GM18520 (cell line): Measurements from ENCODE around the gene PLEKHM2.
"Not testable (repeated sequence)": the region's sequence is repeated elsewhere in the genome, so short reads cannot be mapped to it uniquely, and the experiment has no call there.

Experiments used
- ATAC-seq: cut with Tn5 transposase; IDR thresholded peaks from one replicate; pipeline ENCODE4 v1.9.1; 2021; ENCODE audit not compliant: unreplicated experiment

The PLEKHM2 gene, protein sequence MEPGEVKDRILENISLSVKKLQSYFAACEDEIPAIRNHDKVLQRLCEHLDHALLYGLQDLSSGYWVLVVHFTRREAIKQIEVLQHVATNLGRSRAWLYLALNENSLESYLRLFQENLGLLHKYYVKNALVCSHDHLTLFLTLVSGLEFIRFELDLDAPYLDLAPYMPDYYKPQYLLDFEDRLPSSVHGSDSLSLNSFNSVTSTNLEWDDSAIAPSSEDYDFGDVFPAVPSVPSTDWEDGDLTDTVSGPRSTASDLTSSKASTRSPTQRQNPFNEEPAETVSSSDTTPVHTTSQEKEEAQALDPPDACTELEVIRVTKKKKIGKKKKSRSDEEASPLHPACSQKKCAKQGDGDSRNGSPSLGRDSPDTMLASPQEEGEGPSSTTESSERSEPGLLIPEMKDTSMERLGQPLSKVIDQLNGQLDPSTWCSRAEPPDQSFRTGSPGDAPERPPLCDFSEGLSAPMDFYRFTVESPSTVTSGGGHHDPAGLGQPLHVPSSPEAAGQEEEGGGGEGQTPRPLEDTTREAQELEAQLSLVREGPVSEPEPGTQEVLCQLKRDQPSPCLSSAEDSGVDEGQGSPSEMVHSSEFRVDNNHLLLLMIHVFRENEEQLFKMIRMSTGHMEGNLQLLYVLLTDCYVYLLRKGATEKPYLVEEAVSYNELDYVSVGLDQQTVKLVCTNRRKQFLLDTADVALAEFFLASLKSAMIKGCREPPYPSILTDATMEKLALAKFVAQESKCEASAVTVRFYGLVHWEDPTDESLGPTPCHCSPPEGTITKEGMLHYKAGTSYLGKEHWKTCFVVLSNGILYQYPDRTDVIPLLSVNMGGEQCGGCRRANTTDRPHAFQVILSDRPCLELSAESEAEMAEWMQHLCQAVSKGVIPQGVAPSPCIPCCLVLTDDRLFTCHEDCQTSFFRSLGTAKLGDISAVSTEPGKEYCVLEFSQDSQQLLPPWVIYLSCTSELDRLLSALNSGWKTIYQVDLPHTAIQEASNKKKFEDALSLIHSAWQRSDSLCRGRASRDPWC

DNA sequence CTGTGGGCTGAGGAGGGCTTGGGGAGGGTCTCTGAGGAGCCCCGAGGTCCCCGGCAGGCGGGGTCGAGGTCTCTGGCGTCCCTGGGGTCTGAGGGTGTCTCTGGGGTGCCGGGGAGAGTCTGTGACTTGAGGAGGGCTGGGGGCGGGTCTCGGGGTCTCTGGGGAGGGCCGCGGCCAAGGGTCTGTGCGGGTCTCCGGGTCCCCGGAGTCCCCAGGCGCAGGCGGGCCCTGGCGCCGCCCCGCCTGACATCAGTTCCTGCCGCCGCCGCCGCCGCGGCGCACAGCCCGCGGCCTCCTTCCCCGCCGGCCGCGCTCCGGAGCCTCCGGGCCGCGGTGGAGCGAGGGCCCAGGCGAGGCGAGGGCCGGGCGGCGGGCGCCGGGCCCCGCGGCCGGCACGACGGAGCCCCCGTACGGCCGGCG is at the start of gene PLEKHM2:
Gene PLEKHM2, plus strand, starts transcription at position 279 of the 420 bp plus-strand sequence. CDS start 239 bp downstream, outside the sequence.
- no peak for ATAC-seq

DNA sequence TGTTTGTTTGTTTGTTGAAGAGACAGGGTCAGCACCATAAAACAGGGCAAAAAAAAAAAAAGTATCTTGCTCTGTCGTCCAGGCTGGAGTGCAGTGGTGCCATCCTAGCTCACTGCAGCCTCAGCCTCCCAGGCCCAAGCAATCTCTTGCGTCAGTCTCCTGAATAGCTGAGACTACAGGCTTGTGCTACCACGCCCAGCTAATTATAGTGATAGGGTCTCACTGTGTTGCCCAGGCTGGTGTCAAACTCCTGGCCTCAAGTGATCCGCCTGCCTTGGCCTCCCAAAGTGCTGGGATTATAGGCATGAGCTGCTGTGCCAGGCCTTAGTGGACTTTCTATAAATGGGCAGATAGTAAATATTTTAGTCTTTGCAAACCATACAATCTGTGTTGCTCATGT is 47.7 kb upstream of the PLEKHM2 start:
- no peak for ATAC-seq

DNA sequence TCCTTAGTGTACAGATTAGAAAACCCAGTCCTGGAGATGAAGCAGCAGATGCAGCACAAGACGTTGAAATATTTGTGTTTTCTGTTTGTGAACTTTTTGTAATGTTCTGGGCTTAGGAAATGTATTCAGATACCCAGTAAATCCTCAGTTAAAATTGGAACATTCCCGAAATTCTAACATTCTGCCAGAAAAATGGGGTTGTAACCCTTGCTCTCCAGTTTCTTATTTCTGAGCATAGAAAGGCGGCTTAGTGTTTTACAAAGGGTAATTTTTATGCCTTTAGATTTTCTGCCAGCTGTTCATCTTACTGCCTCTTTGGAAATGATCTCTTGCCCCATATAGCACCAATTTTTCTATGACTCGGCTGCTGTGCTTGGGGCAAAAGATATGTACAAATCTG is 46.3 kb upstream of the PLEKHM2 start:
- ATAC-seq, result no peak

DNA sequence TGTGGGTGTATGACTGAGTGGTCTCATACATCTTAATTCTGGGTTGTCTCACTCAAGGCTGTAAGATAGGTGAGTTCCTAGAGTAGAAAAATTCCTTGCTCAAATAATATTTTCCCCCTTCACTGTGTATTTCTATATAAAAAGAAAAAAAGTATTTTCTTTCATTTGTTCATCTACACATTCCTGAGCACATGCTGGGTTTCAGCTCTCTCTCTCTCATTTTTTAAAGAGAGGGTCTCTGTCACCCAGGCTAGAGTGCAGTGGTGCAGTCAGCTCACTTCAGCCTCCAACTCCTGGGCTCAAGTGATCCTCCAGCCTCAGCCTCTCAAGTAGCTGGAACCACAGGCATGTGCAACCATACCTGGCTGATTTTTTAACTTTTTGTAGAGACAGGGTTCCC is 44.9 kb upstream of the PLEKHM2 start:
- no peak for ATAC-seq

DNA sequence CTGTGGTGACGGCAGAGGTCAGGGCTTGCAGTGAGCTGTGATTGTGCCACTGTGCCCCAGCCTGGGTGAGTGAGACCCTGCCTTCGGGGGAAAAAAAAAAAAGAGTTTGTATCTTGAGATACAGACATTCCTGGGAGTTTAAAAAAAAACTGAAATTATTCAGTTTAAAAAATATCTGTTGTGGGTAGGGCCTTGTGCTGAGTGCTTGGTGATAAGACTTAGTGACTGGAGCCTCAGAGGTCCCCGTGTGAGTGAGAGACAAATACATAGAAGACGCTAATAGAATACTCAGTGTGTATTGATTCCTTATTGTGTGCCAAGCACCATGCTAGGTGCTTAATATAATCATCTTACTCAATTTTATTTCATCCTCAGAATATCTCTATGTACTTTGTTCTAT is 44.2 kb upstream of the PLEKHM2 start:
- no peak for ATAC-seq

DNA sequence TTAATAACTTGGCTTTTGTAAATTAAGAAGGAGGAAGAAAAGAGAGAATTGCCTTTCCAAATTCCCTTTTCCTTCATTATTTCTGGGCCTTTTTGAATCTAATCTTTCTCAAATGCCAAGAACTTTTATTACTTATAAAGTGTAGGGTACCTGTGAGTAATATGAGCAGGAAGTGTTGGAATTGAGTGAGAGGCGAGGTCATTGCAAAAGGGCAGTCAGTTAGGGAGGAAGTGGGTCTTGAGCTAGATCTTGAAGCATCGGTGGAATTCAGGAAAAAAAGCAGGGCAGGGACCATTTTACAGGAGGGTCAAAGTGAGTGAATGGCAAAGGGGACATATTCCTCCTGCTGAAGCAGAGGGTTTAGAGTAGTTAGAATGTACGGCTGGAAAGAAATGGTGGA is 43.5 kb upstream of the PLEKHM2 start:
- ATAC-seq, result no peak

DNA sequence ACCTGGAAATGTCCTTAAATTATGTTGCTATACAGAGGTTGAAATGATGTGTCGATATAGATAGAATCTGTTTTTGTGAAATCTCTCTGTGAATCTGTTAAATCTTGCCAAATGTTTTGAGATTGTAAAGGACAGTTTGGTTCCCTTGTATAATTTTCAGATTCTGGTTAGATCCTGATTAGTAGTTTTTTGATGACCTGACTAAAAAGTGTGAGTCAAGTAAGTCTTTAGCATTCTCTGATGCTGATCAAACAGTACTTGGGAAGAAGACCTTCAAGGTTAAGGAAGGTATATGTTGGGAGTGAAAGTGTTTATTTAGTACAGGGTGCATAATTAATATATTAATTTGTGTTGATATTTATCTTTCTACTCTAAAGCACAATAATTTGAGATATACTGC is 34.2 kb upstream of the PLEKHM2 start:
- no peak for ATAC-seq

DNA sequence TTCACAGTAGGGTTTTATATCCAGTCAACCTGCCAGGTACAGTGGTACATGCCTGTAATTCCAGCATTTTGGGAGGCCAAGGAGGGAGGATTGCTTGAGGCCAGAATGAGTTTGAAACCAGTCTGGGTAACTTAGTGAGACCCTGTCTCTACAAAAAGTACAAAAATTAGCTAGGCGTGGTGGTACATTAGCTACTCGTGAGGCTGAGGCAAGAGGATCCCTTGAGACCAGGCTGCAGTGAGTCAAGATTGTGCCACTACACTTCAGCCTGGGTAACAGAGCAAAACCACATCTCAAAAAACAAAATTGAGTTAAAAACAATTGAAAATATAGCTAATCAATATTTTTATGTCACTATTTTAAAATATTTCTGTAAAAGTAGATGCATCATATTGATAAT is 33.7 kb upstream of the PLEKHM2 start:
- ATAC-seq, result no peak

DNA sequence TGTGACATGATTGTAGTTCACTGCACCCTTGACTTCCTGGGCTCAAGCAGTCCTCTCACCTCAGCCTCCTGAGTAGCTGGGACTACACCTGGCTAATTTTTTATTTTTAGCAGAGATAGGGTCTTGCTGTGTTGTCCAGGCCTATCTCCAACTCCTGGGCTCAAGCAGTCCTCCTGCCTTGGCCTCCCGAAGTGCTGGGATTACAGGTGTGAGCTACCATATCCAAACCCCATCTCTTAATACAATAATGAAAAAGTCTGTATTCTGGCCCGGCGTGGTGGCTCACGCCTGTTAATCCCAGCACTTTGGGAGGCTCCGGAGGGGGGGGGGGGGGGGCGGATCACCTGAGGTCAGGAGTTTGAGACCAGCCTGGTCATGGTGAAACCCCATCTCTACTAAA is 32.0 kb upstream of the PLEKHM2 start:
- not testable (repeated sequence) for ATAC-seq

DNA sequence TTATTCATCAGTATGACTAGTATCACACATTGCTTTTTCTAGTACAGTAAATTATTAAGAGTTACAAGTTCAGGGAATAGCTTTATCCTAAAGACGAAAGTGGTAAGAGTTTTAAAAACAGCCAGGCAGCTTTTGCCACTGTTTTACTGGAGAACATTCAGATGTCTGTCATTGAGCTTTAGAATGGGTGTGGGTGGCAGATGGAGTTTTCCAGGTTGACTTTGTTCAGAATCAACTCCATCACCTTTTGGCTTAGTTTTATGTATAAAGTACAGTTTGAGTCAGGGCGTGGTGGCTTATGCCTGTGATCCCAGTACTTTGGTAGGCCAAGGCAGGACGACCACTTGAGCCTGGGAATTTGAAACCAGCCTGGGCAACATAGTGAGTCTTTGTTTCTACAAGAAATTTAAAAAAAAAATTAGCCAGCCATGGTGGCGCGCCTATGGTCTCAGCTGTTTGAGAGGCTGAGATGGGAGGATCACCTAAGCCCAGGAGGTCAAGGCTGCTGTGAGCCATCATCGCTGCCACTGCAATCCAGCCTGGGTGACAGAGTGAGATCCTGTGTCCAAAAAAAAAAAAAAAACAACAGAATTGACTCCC is 29.9 kb upstream of the PLEKHM2 start:
- no peak for ATAC-seq

DNA sequence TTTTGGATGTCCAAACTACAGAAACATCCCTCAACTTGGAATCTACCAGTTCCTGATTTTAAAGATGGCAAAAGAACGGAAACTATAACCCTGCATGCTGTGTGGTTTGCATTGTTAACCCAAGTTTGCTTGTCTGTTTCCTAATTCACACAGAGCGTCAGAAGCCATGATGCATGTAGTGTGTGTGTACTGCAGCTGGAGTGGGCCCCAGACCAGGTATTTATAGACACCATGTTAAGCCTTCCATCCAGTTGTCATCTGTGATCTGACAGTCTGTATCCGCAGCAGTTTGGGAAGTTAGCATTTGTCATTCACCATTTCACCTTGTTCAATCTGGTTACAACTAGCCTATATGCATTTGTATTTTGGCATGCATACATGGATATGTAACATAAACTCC is 27.7 kb upstream of the PLEKHM2 start:
- no peak for ATAC-seq

DNA sequence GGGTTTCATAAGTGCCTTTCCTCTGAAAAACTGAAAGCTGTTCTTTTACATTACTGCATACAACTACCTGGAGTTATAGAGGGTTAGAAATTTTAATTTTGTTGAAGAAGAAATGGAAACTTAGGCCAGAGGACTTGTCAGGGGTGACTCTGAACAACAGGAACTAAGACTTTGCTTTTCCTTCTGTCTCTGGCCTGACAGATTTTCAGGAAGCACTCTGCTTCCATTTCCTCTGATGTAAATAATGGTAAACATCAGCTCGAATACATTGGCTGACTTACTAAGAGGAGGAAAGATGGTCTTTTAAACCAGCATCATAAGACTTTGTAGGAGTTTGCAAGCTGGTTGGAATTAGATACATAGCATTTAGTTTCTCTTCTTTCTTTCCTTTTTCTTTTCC is 27.1 kb upstream of the PLEKHM2 start:
- no peak for ATAC-seq

DNA sequence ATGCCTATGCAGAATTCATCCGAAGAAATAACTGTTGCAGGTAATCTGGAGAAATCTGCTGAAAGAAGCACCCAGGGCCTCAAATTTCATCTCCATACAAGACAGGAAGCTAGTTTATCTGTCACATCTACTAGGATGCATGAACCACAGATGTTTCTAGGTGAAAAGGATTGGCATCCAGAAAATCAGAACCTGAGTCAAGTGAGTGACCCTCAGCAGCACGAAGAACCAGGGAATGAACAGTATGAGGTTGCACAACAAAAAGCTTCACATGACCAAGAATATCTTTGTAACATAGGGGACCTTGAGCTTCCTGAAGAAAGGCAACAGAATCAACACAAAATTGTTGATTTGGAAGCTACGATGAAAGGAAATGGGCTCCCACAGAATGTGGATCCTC is 24.0 kb upstream of the PLEKHM2 start:
- ATAC-seq, result no peak

DNA sequence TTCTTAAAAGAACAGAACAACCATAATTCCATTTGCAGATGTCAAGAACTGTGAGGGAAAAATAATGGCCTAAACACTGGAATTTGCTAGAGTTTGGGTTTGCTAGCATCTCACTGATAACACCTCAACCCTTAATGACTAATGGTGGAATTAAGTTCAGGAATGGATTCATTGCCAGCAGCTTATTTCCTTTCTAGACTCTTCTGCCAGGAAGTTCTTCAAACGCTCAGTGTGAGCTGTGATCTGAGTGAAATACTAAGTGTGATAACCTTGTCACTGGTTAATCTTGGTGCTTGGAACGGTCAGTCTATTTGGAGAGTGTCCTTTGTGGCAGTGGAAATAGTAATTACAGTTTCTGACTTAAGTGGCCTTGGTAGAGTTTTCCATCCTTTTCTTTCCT is 21.6 kb upstream of the PLEKHM2 start:
- no peak for ATAC-seq

DNA sequence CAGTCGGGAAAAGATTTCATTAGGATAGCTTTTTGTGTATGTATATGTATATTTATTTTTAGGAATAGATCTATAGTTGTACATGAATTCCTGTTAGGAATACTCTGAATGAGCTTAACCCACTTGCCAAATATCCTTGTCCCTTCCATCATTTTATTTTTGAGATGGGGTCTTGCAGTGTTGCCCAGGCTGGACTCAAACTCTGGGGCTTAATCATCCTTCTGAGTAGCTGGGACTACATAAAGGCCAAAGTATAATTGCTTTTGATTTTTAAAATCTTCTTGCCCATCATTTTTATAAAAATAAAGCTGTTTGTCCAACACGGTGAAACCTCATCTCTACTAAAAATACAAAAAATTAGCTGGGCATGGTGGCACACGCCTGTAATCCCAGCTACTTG is 20.2 kb upstream of the PLEKHM2 start:
- ATAC-seq, result no peak

DNA sequence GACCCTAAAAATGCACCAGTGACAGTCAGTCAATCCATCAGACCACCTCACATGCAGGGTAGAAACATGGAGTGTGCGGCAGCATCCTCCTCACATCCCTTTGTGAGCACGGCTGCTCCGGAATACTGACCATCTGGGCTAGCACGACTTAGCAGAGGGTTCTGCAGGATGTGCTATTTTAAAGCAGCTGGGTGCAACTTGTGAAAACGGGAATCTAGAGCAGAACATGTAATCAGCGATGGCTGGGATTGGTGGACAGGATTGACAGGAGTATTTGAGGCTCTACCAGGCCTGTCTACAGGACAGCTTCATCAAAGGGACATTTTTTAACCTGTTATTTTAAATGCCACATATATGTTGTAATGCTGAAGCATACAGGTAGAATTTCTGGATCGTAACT is 16.8 kb upstream of the PLEKHM2 start:
- ATAC-seq, result no peak

DNA sequence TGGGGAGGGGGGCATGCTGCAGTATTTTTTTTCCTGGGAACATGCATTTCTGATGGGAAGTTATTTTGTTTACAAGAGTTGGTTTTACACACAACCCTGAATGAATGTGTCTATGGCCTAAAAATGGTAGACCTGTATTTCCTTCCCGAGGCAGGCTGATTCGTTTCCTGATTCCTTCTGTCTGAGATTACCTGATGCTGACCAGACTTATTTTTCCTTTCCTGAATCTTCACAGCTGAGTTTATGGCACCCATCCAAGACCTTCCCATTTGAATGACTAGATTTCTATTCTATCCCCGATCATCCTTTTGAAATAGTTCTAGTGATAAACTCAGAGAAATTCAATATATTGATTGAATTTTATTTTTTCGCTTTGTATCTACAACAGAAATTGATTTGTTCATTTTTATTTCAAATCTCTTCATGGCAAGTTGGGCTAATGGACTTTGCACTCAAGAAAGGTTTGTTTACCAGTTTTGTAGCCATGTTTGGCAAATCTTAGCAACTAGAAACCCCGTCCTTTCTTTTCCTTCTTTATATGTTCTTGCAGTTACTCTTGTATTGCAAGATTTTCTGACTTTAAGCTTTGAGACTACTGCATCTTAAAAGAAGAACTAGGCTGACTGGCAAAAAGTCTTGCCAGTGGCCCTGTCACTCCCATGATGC is 15.9 kb upstream of the PLEKHM2 start:
- ATAC-seq, result no peak

DNA sequence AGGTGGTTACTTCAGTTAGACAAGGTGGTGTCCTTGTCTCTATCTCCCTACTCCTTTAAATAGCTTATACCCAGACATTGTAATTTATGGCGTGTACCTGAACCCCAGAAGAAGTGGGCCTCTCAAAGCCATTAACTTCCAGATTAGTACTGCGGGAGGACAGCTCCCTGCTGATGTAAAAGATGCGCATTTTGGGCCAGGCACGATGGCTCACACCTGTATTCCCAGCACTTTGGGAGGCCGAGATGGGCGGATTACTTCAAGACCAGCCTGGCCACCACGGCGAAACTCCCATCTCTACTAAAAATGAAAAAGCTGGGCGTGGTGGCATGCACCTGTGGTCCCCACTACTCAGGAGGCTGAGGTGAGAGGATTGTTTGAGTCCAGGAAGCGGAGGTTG is 15.0 kb upstream of the PLEKHM2 start:
- ATAC-seq, result no peak

DNA sequence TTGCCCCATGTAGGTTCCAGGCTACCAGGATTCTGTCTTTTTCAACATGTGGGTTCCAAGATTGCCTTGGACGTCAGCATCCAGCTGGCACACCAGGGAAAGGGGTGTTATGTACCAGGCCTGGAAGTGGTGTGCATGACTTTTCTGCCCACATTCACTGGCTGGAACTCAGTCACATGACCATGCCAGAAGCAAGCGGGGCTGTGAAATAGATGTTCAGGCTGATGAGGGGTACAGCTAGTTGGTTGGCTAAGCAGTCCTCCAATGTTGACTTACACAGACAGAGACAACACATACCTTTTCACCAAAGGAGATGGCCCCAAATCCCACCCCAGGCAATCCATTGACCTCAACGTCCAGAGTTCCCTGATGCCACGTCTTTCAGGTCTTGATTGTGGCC is 14.3 kb upstream of the PLEKHM2 start:
- no peak for ATAC-seq

DNA sequence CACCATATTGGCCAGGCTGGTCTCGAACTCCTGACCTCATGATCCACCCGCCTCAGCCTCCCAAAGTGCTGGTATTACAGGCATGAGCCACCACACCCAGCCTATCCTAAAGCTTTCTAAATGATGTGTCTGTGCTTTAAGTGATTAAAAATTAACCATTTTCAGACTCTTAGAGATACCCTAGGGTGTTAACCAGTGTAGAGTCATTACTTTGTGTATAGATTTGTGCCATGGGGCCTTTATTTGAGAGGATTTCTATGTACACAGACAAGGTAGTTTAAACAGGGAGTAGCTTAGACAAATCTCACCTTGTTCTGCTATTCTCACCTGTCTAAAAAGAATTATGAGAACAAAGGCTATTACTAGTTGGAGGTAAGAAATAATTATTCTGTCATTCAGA is 12.7 kb upstream of the PLEKHM2 start:
- ATAC-seq, result no peak
